Epithelial cell of esophagus (primary cell): ENCODE data around the gene ABT1.

Source experiments
- DNase-seq: peaks from one replicate; pipeline ENCODE4 v3.0.0; 2010; ENCODE audit warnings: low read depth
- H3K4me3 ChIP-seq: 2 replicates; pipeline ENCODE4 v1.5.1; 2011; ENCODE audit warnings: mild to moderate bottlenecking, low read length, control low read depth
- CTCF ChIP-seq: IDR thresholded peaks from 2 replicates; pipeline ENCODE4 v1.5.1; 2011; ENCODE audit warnings: low read depth, mild to moderate bottlenecking, low read length, control low read depth, inconsistent platforms; ENCODE audit not compliant: insufficient read depth; ENCODE audit errors: missing control alignments

Gene ABT1

DNA sequence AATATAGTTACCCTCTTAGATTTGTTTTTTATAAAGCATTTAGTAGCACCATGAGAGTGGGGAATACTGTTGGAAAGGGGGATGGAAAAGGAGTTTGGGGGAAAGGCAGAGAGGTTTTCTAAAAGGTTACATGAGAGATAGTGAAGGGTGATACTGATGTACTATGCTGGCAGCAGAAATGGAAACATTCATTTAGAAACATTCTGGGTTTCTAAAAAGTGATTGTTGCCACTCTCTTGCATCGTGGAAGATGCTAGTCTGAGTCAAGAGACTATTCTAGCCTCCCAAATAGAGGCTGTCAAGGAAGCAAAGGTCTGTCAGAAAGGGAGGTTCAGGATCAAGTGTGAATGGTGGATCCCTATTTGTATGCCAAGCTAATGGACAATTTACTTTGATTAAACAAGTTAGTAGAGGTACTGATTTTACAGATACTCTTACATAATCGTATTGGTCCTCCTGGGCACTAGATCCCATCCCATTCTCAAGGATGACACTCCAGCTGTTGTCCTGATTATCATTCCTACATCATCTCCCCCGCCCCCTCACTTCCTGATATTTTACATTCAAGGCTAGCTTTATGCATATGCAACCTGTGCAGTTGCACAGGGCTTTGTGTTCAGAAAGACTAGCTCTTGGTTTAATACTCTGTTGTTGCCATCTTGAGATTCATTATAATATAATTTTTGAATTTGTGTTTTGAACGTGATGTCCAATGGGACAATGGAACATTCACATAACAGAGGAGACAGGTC lies 15.4 kb upstream of the ABT1 start:
- no peak for DNase-seq
- no peak for TF ChIP-seq CTCF
- H3K4me3 ChIP-seq, result no peak overlapping the region

- no peak for TF ChIP-seq CTCF
- no peak overlapping the region for H3K4me3 ChIP-seq
- DNase-seq, result no peak
These were observed 7.8 kb upstream of the ABT1 start for GRCh38 chr6:26588965-26589364.

DNA sequence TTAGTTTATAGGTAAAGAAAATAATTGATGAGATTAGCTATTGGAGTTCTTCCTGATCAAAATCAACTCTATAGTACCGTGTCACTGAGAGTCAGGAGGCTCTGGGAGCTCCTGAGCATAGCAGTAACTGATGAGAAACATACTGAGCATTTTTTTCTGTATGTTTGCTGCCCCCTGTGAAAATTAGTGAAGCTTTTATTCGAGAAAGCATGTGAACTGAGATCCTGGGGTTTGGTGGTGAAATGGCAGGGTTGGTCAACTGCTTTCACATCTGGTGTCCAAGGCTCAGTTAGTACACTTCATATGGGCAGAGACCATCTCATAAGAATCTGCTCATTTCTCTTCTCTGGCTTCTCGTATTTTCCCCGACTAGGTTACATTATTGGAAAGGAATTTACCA lies 4.1 kb upstream of the ABT1 start:
- DNase-seq, result no peak
- TF ChIP-seq CTCF, result no peak
- no peak overlapping the region for H3K4me3 ChIP-seq

- DNase-seq, result no peak
- no peak for TF ChIP-seq CTCF
- no peak overlapping the region for H3K4me3 ChIP-seq
These were observed 3.2 kb upstream of the ABT1 start for GRCh38 chr6:26593278-26594130.

GRCh38 chr6:26594131-26594498 lies 2.6 kb upstream of the ABT1 start:
- TF ChIP-seq CTCF, result no peak
- H3K4me3 ChIP-seq, result no peak overlapping the region

GRCh38 chr6:26594730-26595632 lies 1.8 kb upstream of the ABT1 start:
- H3K4me3 ChIP-seq, result peak overlapping the region; percentile 99
- TF ChIP-seq CTCF, result no peak
- DNase-seq, result peak; percentile 77

More at GRCh38 chr6:26594131-26594498, 2.6 kb upstream of the ABT1 start:
- no peak for DNase-seq
